GM18505 (cell line): ENCODE measurements around the gene FIGNL2.

Experiments
- ATAC-seq: cut with Tn5 transposase; IDR thresholded peaks from one replicate; pipeline ENCODE4 v1.9.1; 2021; ENCODE audit not compliant: unreplicated experiment
- POLR2A ChIP-seq: IDR thresholded peaks from 4 replicates; pipeline ENCODE4 v1.6.1; 2011; ENCODE audit warnings: borderline replicate concordance; ENCODE audit not compliant: insufficient read depth, insufficient read length; ENCODE audit errors: extremely low read depth

The FIGNL2 gene

DNA sequence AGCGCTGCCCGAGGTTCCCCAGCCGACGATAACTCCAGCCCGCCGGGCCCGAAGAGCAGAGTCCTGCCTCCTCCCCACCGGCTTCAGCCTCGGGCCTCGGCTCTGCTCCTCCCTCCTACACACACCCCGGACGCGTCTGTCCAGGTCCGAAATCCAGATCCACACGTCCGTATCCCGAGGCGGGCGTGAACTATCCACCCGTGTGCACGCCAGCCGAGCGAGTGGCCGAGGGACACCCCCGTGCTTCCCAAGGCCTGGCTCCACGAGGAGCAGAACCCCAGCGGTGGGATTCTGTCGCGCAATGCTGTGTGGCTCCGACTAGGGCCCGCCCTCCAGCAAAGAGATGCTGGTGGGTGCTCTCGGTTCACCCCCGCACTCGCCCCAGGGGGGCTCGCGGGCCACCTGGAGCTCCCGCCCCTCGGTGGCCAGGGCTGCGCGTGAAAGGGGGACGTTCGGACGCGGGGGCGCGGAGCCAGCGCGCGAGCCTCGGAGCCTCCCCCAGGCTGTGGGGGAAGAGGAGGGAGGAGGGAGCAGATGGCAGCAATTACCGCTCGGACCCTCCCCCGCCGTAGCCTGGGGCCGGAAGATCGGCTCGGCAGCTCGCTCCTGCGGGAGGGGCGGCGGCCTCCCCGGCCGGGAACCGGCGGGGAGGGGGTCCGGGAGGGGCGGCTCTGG lies 20.4 kb upstream of the FIGNL2 start:
- no peak for ATAC-seq
- no peak for TF ChIP-seq POLR2A

DNA sequence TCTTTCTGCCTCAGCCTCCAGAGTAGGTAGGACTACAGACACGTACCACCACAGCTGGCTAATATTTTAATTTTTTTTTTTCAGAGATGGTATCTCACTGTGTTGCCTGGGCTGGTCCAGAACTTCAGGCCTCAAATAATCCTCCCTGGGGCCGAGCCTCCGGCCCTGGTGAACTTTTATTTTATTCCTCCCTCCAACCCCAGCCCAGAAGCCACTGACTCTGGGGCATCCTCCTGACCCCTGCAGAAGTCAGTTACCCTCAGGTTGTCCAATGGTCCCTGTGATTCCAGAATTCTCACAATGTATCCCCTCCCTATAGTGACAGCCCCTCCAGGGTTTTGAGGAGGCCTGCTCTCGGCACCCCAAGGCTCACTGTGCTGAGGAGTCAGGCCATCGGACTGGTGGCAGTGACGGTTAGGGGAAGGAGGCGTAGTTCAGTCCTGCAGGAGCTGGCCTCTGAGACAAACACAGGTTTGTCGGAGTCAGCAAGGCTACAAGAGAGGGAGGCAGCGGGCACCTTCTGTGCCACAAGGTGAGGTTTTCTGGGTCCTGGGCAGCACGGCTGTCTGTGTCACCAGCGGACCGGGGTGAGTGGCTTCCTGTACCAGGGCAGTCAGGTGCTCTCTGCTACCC lies 19.4 kb upstream of the FIGNL2 start:
- TF ChIP-seq POLR2A = no peak

DNA sequence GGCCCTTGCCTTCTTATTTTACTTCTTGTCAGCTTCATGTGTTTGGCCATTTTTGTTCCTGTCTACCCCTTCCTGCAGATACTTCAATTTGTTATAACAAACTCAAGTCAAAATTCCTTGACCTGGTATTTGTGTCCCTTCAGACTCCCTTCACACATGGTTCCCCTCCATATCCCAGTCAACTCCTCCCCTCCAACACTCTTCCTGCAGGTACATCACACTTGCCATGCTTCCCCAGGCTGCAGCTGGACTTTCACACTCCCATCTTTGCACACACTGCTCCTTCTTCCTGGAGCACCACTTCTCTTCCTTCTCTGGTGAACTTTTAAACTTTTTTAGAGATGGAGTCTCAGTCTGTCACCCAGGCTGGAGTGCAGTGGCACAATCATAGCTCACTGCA lies 18.9 kb upstream of the FIGNL2 start:
- TF ChIP-seq POLR2A = no peak
- no peak for ATAC-seq

More for the DNA sequence above, 19.4 kb upstream of the FIGNL2 start:
- no peak for ATAC-seq

DNA sequence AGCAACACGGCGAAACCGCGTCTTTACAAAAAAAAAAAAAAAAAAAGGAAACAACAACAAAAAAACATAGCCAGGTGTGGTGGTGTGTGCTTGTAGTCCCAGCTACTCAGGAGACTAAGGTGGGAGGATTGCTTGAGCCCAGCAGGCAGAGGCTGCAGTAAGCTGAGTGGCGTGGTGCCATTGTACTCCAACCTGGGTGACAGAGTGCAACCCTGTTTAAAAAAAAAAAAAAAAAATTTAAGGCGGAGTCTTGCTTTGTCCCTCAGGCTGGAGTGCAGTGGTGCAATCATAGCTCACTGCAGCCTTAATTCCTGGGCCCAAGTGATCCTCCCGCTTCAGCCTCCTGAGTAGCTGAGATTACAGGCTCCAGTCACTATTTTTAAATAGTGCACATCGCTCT lies 18.2 kb upstream of the FIGNL2 start:
- no peak for ATAC-seq
- no peak for TF ChIP-seq POLR2A

DNA sequence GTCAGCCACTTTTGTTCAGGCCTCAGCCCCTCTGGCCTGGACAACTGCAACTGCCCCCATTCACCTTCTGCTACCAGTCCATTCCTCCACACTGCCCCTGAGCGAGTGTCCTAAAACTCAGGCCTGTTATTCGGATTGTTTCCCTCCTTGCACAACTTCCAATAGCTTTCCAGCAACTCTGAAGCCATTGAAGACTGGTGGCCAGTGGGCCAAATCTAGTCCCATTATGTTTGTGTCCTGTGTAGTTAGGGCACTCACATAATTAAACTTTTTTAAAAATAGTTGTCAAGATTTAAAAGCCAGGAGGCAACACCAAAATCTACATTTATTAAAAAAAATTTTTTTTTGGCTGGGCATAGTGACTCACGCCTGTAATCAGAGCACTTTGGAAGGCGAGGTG lies 17.8 kb upstream of the FIGNL2 start:
- ATAC-seq = no peak
- no peak for TF ChIP-seq POLR2A

DNA sequence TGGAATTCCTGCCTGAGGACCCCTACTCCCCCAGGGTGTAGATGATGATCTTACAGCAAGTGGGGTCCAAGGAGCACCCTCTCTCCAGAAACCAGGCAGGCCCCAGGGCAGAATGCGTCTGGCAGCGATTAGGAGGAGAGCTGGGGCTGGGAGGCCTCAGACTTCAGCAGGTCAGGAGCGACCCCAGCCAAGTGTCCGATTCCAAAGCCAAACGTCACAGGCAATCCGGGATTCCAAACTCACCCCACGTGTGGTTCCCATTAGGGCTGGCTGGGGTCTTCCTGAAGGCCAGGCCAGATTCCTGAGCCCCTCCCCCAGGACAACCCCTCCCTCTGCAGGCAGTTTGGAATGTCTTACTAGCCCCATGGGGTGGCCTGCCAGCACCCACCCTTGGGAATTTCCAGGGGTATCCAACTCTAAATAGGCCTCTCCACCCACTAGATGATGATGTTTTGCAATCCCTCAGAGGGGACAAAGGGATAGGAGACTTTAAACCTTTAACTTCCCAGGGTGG lies 17.3 kb upstream of the FIGNL2 start:
- no peak for ATAC-seq
- no peak for TF ChIP-seq POLR2A

DNA sequence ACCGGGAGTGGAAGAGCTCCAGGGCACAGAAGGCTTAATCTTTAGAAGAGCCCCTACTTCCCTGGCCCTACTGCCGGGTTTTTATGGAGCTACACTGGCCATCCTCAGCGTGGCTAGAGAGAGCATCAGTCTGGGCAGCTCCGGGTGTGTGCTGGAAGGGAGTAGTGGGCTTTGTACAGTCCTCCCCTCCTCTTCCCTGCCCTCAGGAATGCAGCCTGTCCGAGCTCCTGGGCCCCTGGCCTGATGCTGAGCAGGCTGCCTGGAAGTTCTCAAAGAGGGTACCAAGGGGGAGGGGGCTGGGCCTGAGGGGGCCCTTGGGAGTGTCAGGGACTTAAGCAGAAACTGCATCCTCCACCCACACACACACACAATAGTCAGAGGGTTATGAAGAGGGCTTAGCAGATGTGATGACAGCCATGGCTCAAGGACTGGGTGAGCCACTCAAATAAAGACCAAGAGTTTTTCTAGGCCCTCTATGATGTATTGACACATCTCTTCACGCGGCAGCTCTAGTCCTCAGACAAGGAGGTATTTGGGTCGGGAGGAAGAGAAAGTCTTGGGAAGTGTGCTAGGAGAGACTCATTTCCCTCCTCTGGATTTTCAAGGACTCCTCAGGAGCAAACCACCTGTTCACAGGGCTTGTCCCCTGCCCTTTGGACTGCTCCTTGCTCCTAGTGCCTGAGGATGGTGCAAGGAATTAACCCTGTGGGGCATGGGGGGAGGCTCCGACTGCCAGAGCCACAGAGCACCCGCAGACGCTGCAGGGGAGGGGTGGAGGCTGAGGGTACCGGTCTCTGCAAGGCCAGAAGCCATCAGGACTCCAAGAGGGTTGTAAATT lies 16.5 kb upstream of the FIGNL2 start:
- TF ChIP-seq POLR2A = no peak
- no peak for ATAC-seq

DNA sequence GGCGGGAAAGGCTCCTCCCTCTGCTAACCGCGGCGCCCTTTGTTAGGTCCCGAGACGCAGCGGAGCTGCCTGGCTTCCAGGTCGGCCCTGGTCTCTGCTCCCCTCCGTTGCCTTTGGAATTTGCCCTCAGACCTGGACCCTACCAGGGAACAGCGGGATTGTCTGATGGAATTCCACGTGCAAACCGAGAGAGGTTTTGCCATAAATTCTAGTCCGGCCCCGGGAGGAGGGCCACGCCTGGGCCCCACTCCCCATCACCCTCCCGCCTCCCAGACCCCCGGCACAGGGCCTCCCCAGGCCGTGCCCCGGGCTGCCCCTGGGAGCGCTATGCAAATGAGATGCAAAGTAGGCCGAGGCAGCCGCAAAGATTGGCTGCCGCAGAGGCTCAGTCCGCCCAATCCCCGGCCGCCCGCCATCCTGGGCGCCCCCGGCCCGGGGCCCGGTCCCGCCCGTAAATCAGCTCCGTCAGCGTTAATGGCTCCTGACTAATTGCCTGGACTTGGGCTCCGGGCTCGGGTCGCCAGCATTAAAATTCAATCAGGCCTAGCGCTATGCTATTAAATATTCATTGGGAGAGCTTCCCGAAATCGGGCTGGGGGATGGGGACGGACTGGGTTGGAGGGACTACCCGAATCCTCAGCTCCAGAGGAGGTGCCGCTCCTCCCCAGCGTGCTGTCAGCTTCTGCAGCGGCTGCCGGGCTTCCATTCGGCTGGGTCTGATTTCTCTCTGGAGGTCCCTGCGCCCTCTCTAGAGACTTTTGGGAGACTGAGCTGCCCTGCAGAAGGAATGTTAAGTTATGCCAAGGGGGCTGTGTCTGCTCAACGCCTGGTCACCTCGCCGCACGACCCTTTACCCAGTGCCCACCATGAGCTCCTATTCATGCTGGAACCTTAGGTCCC lies 15.7 kb upstream of the FIGNL2 start:
- TF ChIP-seq POLR2A = no peak
- ATAC-seq = no peak

DNA sequence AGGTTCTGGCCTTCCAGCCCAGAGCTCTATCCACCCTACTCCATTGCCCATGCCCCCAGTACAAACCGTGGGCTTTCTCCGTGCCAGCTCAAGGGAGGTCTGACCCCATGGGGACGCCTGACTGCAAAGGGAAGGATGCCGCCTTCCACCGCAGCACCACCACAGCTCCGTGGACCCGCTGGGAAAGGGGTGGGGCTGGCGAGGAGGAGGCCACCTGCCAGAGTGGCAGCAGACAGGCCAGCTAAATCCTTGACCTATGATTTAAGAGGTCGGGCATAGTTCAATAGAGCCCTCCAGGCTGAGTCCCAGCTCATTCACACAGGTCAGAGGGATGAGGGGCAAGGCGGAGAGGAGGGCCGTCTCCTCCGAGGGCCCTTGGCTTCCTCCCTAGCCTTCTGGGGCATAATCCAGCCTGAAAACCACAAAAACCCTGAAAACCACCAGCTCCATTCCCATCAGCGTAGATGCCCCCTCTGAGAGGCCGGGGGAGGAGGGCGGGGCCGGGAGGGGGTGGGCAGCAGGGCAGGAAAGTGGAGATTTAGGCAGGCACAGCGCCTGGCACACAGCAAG lies 14.9 kb upstream of the FIGNL2 start:
- no peak for ATAC-seq
- TF ChIP-seq POLR2A = no peak

DNA sequence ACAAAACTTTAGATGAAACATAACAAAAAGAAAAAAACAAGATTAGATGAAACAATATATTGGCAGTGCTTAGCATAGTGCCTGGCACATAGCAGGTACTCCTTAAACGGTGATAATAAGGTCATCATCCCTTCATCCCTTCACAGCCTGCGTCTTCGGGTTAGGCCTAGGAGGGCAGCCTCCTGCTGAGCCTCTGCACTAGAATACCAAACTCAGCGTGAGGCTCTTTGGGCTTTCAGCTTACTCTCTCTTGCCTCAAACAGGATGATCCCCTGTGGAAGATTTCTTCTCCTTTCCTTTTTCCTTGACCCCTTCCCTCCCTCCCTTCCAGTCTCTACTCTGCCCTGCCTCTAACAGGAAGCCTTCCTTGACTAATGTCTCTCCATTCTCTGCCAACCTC lies 14.4 kb upstream of the FIGNL2 start:
- ATAC-seq = no peak
- no peak for TF ChIP-seq POLR2A

DNA sequence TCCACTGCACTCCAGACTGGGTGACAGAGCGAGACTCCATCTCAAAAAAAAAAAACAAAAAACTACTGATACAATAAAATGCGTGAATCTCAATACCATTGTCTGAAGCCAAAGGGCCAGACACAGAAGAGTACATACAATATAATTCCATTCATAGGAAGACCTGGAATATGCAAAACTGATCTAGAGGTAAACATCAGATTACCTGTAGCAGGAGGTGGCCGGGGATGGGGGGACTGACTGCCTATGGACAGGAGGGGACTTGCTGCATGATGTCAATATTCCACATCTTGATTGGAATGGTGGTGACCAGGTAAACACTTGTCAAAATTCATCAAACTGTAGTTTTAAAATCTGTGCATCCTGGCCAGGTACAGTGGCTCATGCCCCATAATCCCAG lies 12.5 kb upstream of the FIGNL2 start:
- no peak for ATAC-seq
- no peak for TF ChIP-seq POLR2A

DNA sequence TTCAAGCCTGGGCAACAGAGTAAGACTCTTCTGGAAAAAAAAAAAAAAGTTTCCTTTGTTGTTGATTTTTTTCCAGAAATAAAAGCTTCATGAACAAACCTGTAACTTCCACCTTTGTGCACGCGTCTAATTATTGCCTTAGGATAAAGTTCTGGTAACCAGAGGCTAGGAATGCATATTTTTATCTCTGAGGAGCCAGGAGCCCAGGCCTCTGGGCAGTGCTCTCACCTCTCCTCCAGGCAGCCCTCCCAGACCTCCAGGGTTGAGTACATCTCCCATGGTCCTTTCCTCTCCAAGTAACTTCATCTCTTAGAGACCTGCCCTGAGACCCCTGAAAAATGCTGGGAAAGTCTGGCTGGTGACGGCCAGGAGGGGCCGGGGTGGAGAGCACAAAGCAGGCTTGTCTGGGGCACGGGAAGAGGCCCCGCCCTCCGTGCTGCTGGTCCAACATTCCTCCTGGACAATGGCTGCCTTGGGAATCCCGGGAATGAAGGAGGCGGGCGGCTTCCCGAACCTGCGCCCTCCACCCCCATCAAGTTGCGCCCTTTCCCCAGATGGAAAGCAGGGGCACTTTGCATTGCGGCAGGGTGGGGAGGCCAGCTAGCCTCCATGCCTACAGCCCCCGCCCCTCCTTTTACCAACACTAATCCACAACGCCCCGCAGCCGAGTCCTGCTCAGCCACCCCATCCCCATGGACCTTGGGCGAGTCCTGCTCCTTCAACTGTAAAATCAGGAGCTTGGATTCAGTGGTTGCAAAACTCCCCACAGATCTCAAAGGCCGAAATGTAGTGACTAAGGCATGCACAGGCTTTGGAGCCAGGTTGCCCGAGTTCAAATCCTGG lies 7.3 kb upstream of the FIGNL2 start:
- no peak for TF ChIP-seq POLR2A
- ATAC-seq = no peak
